ENCODE measurements around the gene FSTL1.

The FSTL1 gene

DNA sequence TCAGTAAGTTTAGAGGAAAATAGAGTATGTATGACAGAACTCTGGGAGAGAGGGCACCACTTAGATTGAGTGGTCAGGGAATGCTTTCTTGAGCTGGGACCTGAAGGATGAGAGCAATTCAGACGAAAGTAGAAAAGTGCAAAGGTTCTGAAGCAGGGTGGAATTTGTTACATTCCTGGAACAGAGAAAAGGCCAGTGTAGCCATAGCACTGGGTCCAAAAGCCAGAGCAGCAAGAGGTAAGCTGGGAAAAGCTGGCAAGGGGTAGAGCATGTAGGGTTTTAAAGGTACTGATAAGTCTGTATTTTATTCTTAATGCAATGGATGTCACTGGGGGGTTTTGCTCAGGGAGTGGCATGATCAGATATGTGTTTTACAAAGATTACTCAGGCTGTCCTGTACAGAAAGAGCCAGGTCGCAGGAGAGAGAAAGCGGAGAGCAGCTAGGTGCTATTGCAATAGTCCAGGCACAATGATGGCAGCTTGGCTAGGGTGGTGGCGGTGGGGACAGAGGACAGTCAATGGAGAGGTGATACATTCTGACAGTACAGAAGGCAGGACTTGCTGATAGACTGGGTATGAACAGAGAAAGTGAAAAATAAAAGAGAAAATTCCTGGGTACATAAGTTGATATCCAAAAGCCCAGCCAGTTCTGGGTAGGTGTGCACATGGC lies 17.0 kb downstream of the FSTL1 start:
- DNase-seq (ENCODE audit: insufficient read length, low spot score), result no peak
- FAIRE-seq, result no peak
- no peak for TF ChIP-seq CTCF (IDR thresholded peaks at IDR 0.05; ENCODE audit: insufficient read depth, missing control alignments)

GRCh38 chr3:120432150-120432860 lies 18.5 kb downstream of the FSTL1 start:
- no peak for FAIRE-seq
- no peak for DNase-seq (ENCODE audit: insufficient read length, low spot score)
- TF ChIP-seq CTCF (IDR thresholded peaks at IDR 0.05; ENCODE audit: insufficient read depth, missing control alignments), result no peak

GRCh38 chr3:120429921-120430361 lies 20.9 kb downstream of the FSTL1 start:
- DNase-seq (ENCODE audit: insufficient read length, low spot score) (no peak), FAIRE-seq (no peak)
- no peak for TF ChIP-seq CTCF (IDR thresholded peaks at IDR 0.05; ENCODE audit: insufficient read depth, missing control alignments)

DNA sequence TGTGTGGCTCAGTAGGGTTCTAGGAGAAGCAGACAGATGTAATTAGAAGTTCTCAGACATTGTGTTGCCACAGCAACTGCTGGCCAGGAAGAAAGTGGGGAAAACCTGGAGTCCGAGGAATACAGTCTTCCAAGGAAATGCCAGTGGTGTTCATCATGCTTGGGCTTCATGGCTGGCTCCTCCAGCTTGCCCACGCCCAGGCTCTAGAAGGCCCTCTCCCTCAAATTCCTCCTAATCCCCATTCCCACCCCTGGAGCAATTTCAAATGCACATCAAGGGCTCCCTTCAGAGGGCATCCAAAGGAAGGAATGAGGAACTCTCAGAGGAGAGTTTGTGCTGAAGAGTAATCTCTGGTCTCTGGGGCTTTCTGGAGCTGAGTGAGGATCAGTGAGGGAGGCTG lies 21.9 kb downstream of the FSTL1 start:
- FAIRE-seq (no peak), DNase-seq (ENCODE audit: insufficient read length, low spot score) (no peak)
- no peak for TF ChIP-seq CTCF (IDR thresholded peaks at IDR 0.05; ENCODE audit: insufficient read depth, missing control alignments)

GRCh38 chr3:120427201-120427600 lies 23.6 kb downstream of the FSTL1 start:
- FAIRE-seq (no peak), DNase-seq (ENCODE audit: insufficient read length, low spot score) (no peak)
- no peak for TF ChIP-seq CTCF (IDR thresholded peaks at IDR 0.05; ENCODE audit: insufficient read depth, missing control alignments)

DNA sequence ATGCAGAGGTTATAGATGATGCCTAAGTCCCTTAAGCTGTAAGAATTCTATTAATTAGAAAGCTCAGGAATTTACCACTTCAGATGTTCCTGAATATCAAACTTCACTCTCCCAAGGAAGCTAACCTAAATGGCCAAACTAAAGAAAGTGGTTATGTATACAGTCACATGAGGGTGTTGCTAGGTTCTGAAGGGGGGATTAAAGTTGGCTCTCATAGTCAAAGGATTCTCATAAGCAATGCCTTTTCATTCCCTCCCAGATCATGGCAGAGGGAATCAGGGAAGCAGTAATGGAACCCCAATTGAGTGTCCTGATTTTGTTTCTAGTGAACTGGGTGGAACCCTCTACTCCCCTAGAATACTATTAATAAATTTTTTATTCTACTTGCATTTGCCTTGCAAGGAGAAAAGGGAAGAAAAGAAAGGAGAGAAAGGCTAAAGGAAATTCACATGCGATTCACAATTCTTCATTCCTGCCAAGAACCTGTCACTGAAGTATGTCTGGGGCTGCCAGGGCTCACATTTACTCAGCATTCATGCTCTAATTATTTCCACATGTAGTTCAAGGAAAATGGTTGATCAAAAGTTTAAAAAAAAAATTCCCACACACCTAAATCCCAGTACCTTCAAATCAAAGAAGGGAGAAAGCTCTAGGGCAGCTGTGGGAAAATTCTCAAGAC lies 25.1 kb downstream of the FSTL1 start:
- FAIRE-seq, result no peak
- DNase-seq (ENCODE audit: insufficient read length, low spot score), result no peak
- TF ChIP-seq CTCF (IDR thresholded peaks at IDR 0.05; ENCODE audit: insufficient read depth, missing control alignments), result no peak

Measured in D721Med (cell line).